Subcutaneous abdominal adipose tissue (tissue), 5 donors: Measurements from ENCODE around the gene TRIP10.

ENCODE experiments used
- H3K27ac ChIP-seq: one replicate; pipeline ENCODE4 v1.7.0; 2013; ENCODE audit warnings: low read depth, mild to moderate bottlenecking, inconsistent platforms, low read length, moderate library complexity
- H3K27me3 ChIP-seq, 5 donors: one replicate each; pipeline ENCODE4 v1.7.0; 2013; ENCODE audit warnings: low read length in 5 of 5, inconsistent platforms in 1 of 5; ENCODE audit not compliant: control insufficient read depth in 5 of 5, insufficient read depth in 4 of 5
- H3K36me3 ChIP-seq, 5 donors: one replicate each; pipeline ENCODE4 v1.7.0; 2013; ENCODE audit warnings: low read length in 5 of 5; ENCODE audit not compliant: control insufficient read depth in 5 of 5, insufficient read depth in 5 of 5
- H3K4me1 ChIP-seq, 5 donors: one replicate each; pipeline ENCODE4 v1.7.0; 2013; ENCODE audit warnings: low read length in 5 of 5, mild to moderate bottlenecking in 3 of 5, moderate library complexity in 1 of 5; ENCODE audit not compliant: control insufficient read depth in 5 of 5, insufficient read depth in 5 of 5
- H3K4me3 ChIP-seq, 5 donors: one replicate each; pipeline ENCODE4 v1.7.0; 2013; ENCODE audit warnings: low read length in 5 of 5, low read depth in 1 of 5
- H3K9ac ChIP-seq, 5 donors: one replicate each; pipeline ENCODE4 v1.7.0; 2013; ENCODE audit warnings: low read length in 5 of 5, mild to moderate bottlenecking in 4 of 5, moderate library complexity in 3 of 5
- H3K9me3 ChIP-seq, 5 donors: one replicate each; pipeline ENCODE4 v1.7.0; 2013; ENCODE audit warnings: low read length in 5 of 5; ENCODE audit not compliant: control insufficient read depth in 5 of 5
- donor health status: healthy.
- donor health status: healthy.
- donor health status: healthy.
- donor health status: healthy.
- donor health status: healthy.

The TRIP10 gene

GRCh38 chr19:6723738-6724137, 15.7 kb upstream of the TRIP10 start:
- H3K9ac ChIP-seq = peak overlapping the region in 1 of 5 donors; percentile 35
- H3K4me1 ChIP-seq = peaks cover 5 to 57% (median 49%) of the 10 kb centered on the region in 5 donors
- H3K27me3 ChIP-seq = no peaks in the 10 kb centered on the region
- no peak overlapping the region for H3K27ac ChIP-seq
- H3K4me3 ChIP-seq = no peak overlapping the region
- H3K36me3 ChIP-seq = no peaks in the 10 kb centered on the region
- H3K9me3 ChIP-seq = peaks cover 0 to 5% (median 0%) of the 10 kb centered on the region in 5 donors

- Histone ChIP-seq H3K4me3 (no peak overlapping the region), H3K27me3 (no peaks in the 10 kb centered on the region), H3K36me3 (peaks cover 0 to 1% (median 0%) of the 10 kb centered on the region in 5 donors), H3K4me1 (peaks cover 5 to 55% (median 44%) of the 10 kb centered on the region in 5 donors), H3K9ac (no peak overlapping the region), H3K27ac (peak overlapping the region; percentile 11), H3K9me3 (peaks cover 0 to 5% (median 0%) of the 10 kb centered on the region in 5 donors)
These were observed 14.6 kb upstream of the TRIP10 start for GRCh38 chr19:6724631-6725492.

GRCh38 chr19:6725513-6726231, 13.8 kb upstream of the TRIP10 start:
- peak overlapping the region; percentile 11 for H3K27ac ChIP-seq

GRCh38 chr19:6728346-6728745, 11.1 kb upstream of the TRIP10 start:
- Histone ChIP-seq H3K36me3 (peaks cover 0 to 27% (median 22%) of the 10 kb centered on the region in 5 donors), H3K27me3 (no peaks in the 10 kb centered on the region), H3K9me3 (peaks cover 0 to 5% (median 0%) of the 10 kb centered on the region in 5 donors), H3K9ac (no peak overlapping the region), H3K27ac (no peak overlapping the region), H3K4me1 (peaks cover 0 to 22% (median 15%) of the 10 kb centered on the region in 5 donors), H3K4me3 (no peak overlapping the region)

More at GRCh38 chr19:6725513-6726231, 13.8 kb upstream of the TRIP10 start:
- Histone ChIP-seq H3K36me3 (peaks cover 0 to 4% (median 0%) of the 10 kb centered on the region in 5 donors), H3K4me1 (peaks cover 3 to 46% (median 36%) of the 10 kb centered on the region in 5 donors), H3K9ac (no peak overlapping the region), H3K9me3 (peaks cover 0 to 5% (median 0%) of the 10 kb centered on the region in 5 donors), H3K27me3 (no peaks in the 10 kb centered on the region), H3K4me3 (no peak overlapping the region)

- Histone ChIP-seq H3K4me3 (no peak overlapping the region), H3K27ac (no peak overlapping the region), H3K27me3 (no peaks in the 10 kb centered on the region), H3K4me1 (peaks cover 0 to 15% (median 10%) of the 10 kb centered on the region in 5 donors), H3K36me3 (peaks cover 0 to 33% (median 28%) of the 10 kb centered on the region in 5 donors), H3K9ac (no peak overlapping the region), H3K9me3 (peaks cover 0 to 5% (median 0%) of the 10 kb centered on the region in 5 donors)
These were observed 9.8 kb upstream of the TRIP10 start for GRCh38 chr19:6729573-6730152.

GRCh38 chr19:6730153-6730804, 9.2 kb upstream of the TRIP10 start:
- Histone ChIP-seq H3K27ac (no peak overlapping the region), H3K4me3 (no peak overlapping the region)

GRCh38 chr19:6730941-6731670, 8.4 kb upstream of the TRIP10 start:
- no peak overlapping the region for H3K9ac ChIP-seq
- H3K4me3 ChIP-seq = no peak overlapping the region
- H3K9me3 ChIP-seq = peaks cover 0 to 5% (median 0%) of the 10 kb centered on the region in 5 donors
- peaks cover 0 to 33% (median 28%) of the 10 kb centered on the region in 5 donors for H3K36me3 ChIP-seq
- peaks cover 0 to 23% (median 17%) of the 10 kb centered on the region in 5 donors for H3K4me1 ChIP-seq
- no peaks in the 10 kb centered on the region for H3K27me3 ChIP-seq
- H3K27ac ChIP-seq = no peak overlapping the region

More at GRCh38 chr19:6730153-6730804, 9.2 kb upstream of the TRIP10 start:
- H3K4me1 ChIP-seq = peaks cover 0 to 15% (median 10%) of the 10 kb centered on the region in 5 donors
- H3K27me3 ChIP-seq = no peaks in the 10 kb centered on the region
- H3K9ac ChIP-seq = no peak overlapping the region
- peaks cover 0 to 5% (median 0%) of the 10 kb centered on the region in 5 donors for H3K9me3 ChIP-seq
- peaks cover 0 to 33% (median 28%) of the 10 kb centered on the region in 5 donors for H3K36me3 ChIP-seq

- no peak overlapping the region for H3K27ac ChIP-seq
- no peak overlapping the region for H3K9ac ChIP-seq
- H3K9me3 ChIP-seq = peaks cover 0 to 5% (median 0%) of the 10 kb centered on the region in 5 donors
- peaks cover 0 to 33% (median 28%) of the 10 kb centered on the region in 5 donors for H3K36me3 ChIP-seq
- no peak overlapping the region for H3K4me3 ChIP-seq
- no peaks in the 10 kb centered on the region for H3K27me3 ChIP-seq
- H3K4me1 ChIP-seq = peaks cover 1 to 30% (median 25%) of the 10 kb centered on the region in 5 donors
These were observed 7.7 kb upstream of the TRIP10 start for GRCh38 chr19:6731822-6732221.

GRCh38 chr19:6732803-6733337, 6.6 kb upstream of the TRIP10 start:
- Histone ChIP-seq H3K4me1 (peaks cover 3 to 37% (median 29%) of the 10 kb centered on the region in 5 donors), H3K36me3 (peaks cover 0 to 33% (median 28%) of the 10 kb centered on the region in 5 donors), H3K9ac (no peak overlapping the region), H3K27ac (no peak overlapping the region), H3K9me3 (no peaks in the 10 kb centered on the region), H3K27me3 (no peaks in the 10 kb centered on the region), H3K4me3 (no peak overlapping the region)
